Activated CD8-positive, alpha-beta memory T cell treated with anti-CD3 and anti-CD28 coated beads for 36 hours (primary cell): ENCODE data around the gene CREBBP. TPM values are rescaled to one million over a fixed set of nuclear protein-coding genes. Genes with fewer than 3 reads are reported as not detected.

Experiments
- CTCF ChIA-PET: fragments of 350-600 bp; sonication (Branson Sonifier 250); formaldehyde crosslinking; loops from one replicate; lab custom pipeline; 2021; ENCODE audit warnings: antibody characterized with exemption; lab: Charles Lee
- POLR2A ChIA-PET: fragments of 350-600 bp; sonication (Branson Sonifier 250); formaldehyde crosslinking; loops from one replicate; lab custom pipeline; 2021; ENCODE audit warnings: antibody characterized with exemption; lab: Charles Lee
- total RNA-seq, 2 experiments: library from RNA; stranded (reverse); gene quantifications; one replicate each; pipeline ENCODE4 v1.2.3, GENCODE V29; 2021

Gene CREBBP
- total RNA-seq, 2 experiments from 2014 or later, result 31.6 to 31.9 TPM

DNA sequence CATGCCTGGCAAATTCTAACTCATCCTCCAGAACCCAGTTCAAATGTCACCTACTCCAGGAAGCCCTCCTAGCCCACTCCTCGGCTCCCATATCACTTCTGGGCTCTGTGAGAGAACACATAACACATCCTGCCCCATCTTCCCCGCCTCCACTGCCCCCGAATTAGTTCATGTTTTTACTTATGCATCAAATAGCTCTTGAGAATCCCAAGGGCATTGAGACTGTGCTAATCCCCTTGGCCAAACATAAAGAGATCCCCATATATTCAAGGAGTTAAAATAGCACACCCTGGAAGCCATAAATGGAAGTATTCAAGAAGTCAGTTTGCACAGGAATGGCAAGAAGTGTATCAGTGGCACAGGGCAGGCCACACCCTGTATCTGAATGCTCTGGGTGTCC lies 2.0 kb upstream of the CREBBP start:
- POLR2A ChIA-PET, result no interaction called here
- CTCF ChIA-PET, result interaction anchor here (0.8 kb wide), 1 partner anchor 275 kb away, joined by 3 read pairs; no protein-coding TSS in a partner anchor

DNA sequence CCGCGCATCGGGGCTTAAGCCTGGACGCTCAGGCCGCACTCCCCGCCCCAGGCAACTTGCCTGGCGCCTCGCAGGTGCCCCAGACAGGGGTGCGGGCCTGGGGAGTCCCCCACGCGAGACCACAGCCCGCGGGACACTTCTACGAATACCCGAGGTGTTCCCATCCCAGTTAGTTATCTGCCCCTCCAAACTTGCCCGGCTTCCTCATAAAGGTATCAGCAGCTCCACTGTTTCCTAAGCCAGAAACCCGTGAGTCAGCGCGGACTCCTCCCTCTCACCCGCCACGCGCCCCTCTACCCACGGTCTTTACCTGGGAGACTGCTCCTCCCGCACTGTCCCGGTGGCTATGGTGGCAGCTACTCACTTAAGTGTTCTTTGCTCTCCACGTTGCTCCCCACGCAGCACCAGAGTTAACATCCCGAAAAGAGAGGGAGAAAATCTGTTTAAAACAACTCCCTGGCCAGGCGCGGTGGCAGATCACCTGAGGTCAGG lies 1.0 kb upstream of the CREBBP start:
- ChIA-PET CTCF (no interaction called here), POLR2A (no interaction called here)

DNA sequence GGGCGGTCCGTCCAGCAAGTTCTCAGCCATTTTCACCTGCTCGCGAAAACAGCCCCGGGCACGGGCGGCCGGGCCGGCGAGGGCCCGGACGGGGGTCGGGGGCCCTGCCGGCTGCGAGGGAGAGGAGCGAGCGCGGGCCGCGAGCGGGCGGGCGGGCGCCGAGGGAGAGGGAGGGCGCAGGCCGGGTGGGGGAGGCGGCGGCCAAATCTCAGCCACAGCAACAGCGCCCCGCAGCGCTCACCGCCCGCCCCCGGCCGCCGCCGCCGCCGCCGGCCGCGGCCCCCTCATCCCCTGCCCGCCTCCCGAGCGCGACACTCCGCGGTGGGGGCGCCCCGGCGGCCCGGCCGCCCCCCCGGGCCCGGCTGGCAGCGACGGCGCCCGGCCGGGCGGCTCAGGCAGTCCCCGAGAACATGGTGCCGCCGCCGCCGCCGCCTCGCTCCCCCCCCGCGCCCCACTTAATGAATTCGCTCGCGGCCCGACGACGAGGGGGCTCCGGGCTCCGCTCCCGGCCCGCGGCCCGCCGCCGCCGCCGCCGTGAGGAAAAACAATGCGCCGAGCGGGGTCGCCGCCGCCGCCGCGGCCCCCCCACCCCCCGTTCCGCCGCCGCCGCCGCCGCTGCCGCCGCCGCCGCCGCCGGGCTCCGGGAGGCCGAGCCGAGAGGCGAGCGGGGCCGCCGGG lies 487 bp downstream of the CREBBP start:
- CTCF ChIA-PET, result interaction anchor here (0.5 kb wide), 1 partner anchor 526 kb away, joined by 3 read pairs; no protein-coding TSS in a partner anchor
- POLR2A ChIA-PET, result interaction anchor here (0.5 to 1.1 kb wide), 5 partner anchors 9 to 393 kb away, joined by 3 to 6 read pairs (median 4); partner anchors contain the start of gene TFAP4

DNA sequence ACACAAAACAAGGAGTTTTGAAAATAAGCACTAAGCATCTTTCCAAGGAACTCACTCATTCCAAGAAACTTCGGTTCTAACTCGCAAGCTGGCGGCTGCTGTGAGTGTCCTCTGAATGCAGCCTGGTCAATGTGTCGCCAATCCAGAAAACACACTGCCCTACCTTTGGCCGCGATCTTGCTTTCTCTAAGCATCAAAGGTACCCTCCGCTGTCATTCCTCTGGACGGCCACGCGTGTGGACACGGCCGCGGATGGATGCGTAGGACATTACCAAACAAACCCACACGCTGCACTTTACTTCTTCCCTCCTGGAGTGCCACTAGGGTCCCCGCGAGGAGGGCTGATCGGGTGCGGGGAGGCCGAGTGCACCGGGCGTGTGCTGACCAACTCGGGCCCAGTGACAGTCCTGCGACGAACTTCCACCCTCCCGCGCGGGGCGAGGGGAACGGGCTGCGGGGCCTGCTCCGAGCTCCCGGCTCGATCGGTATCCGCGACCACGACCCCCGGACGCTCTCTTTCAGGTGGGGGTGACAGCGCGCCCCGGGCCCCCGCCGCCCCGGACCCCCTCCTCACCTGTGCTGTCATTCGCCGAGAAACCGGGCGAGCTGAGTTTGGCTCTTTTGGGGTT lies 1.1 kb downstream of the CREBBP start:
- POLR2A ChIA-PET, result interaction anchor here (0.5 to 1.0 kb wide), 2 partner anchors 8 to 230 kb away, joined by 3 to 4 read pairs; no protein-coding TSS in a partner anchor

DNA sequence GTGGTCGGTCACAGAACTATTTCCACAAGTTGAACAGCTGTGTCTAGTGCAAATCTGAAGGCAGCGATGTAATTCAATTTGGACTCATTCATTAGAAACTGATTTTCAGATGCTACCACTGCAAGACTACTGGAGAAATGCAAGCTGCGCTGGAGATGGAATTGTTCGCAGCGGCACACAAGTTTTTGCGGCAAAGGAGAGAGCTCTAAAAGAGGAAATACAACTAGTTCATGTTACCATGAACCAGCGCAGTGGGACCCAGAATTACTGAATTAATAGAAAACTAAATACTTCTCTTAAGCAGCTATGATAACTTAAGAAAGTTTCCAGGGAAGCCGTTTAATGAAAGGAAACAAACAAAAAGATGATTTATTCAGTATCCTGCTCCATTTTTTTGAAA lies 1.9 kb downstream of the CREBBP start:
- CTCF ChIA-PET, result interaction anchor here (0.8 to 0.9 kb wide), 3 partner anchors 61 to 188 kb away, joined by 3 read pairs; no protein-coding TSS in a partner anchor
- POLR2A ChIA-PET, result interaction anchor here (1.0 kb wide), 1 partner anchor 14 kb away, joined by 3 read pairs; no protein-coding TSS in a partner anchor

More for the DNA sequence above, 1.1 kb downstream of the CREBBP start:
- CTCF ChIA-PET, result interaction anchor here (0.9 kb wide), 1 partner anchor 87 kb away, joined by 3 read pairs; no protein-coding TSS in a partner anchor

DNA sequence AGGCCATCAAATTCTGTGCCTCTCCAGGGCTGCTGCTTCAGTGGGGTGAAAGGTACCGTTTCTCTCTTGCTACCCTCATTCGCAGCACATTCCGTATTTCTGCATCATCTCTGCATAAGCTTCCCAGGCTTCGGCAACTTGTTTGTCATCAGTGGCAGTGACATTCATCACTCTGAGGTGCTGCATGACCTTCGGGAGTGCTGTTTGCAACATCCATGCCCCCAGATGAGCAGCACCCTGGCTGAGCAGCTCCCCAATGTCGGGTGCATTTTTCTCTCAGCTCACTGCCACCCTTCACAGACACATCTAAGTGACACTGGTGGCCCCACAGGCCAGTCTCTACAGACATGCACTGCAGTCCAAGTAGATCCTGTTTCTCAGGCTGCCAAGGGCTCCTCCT lies 3.8 kb downstream of the CREBBP start:
- POLR2A ChIA-PET, result interaction anchor here (1.2 kb wide), 1 partner anchor 9 kb away, joined by 4 read pairs; no protein-coding TSS in a partner anchor
- CTCF ChIA-PET, result interaction anchor here (0.6 to 1.6 kb wide), 2 partner anchors 186 to 1027 kb away, joined by 3 to 4 read pairs; no protein-coding TSS in a partner anchor

DNA sequence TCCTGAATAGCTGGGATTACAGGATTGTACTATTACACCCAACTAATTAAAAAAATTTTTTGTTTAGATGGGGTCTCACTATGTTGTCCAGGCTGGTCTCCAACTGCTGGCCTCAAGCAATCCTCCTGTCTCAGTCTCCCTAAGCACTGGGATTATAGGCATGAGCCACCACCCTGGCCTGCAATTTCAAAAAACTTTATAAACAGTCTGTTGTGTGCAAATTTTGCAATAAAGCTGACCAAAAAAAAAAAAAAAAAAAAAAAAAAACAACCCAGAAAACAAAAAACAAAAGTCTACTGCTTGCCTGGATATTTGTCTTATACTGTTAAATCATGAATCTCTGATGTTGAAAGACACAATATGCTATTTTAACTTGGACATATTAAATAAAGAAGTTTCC lies 4.4 kb downstream of the CREBBP start:
- ChIA-PET CTCF (interaction anchor here (1.6 kb wide), 1 partner anchor 186 kb away, joined by 4 read pairs; no protein-coding TSS in a partner anchor), POLR2A (interaction anchor here (1.2 kb wide), 1 partner anchor 8 kb away, joined by 4 read pairs; no protein-coding TSS in a partner anchor)

DNA sequence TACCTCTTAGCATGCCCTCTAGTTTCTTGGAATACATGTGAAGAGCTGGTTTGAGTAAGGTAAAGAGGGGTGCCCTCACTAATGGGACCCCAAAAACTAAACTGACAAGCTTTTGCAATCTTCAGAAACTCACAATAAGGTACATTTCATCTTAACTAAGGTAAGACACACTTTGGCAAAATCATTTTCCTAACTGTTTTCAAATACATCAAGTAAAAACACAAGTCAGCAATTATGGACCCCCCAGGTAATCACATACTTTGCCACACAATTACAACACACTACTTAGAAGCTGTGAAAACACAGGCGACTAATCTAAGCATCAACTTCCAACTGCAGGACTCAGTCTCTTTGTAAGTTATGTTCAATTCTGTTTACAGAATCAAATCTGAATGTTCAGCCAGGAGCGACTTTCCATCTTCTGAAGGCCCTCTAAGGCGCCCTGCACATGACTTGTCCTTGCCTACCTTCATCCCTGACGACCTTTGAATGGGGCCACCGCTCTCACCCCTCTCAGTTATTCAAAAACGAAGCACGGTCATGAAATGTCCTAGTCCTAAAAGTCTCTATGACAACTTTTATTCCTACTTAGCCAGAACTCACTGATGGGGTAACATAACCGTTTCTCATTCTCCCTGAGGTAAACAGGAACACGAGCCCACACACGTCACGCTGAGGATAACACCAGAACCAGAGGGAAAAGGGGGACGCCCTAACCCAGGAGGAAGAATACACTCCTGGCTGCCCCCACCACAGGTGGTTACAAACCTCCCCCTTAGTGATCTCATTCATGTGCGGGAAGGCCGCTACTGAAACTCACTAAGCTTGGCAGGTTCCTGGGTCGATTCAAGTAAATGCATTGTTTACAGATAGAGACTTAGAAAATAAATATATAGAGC lies 5.5 kb downstream of the CREBBP start:
- ChIA-PET CTCF (no interaction called here), POLR2A (no interaction called here)

DNA sequence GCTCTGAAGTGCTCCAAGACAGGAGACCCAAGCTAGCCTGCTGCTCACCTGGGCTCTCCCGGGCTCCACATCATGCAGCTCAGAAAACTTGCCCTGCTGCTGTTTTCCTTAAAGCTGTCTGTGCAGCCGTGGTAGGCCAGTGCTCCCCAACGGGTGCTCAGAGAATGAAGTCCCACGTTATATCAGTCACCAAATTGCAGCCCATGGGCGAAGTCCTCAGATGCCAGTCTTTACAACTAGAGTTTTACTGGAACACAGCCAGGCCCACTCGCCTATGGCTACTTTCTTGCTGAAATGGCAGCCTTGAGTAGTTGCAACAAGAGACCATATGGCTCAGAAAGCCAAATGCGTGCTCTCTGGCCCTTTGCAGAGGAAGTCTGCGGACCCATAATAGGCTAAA lies 6.3 kb downstream of the CREBBP start:
- POLR2A ChIA-PET, result no interaction called here
- CTCF ChIA-PET, result no interaction called here

DNA sequence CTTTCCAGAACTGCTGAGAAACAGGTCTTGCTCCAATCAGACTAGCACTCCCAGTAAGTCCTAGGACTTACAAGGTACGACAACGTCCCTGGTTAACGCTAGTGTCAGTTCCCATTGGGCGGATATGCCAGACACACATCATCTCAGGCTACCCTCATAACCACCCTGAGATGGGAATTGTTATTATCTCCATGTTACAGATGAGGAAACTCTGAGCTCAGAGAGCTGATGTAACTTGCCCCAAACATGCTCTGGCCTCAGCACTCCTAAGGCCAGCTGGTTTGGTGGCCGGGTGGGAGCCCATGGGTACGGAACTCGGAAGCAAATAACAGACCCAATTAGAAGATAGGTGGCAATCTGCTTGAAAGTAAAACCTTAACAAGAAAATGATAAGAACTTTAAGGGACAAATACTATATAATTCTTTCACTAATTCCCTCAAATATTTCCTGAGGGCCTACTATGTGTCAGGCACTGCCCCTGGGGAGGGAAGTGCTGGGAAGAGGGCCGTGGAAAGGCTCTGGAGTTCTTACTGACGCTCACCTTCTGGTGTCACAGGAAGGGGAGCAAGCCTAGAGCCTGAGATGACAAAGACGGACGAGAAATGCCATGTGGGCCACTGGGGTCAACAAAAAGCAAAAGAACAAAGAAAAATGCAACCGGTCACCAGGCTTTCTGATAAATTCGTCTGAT lies 6.9 kb downstream of the CREBBP start:
- POLR2A ChIA-PET, result no interaction called here
- CTCF ChIA-PET, result no interaction called here

DNA sequence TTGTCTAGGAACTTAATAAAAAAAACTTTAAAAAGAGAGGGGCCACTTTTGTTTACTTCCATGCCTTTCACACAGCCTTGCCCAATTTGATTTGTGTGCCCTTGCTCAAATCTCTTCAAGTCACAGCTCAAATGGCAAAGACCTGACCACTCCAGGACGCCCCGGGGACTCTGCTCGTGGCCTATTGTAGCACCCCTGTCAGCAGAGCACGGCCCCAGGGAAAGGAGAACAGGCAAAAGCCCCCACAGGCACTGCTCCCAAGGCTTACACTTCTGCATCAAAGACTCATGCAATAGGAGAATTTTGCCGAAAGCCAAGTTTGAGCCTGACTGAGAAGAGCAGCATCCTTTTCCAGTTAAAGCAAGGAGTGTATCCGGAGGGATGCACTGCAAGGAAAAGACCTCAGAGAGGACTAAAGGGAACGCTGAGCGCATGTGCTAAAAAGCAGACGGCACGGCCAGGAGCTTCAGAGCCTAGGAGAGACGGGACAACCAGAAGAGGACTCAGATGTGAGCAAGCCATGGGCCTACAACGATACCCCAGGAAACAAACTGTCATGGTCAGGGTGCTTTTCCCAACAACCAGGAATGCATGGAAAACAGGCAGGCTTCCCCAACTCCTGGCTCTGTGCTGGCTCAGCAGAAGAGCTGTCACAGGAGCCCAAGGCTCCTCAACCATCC lies 8.2 kb downstream of the CREBBP start:
- ChIA-PET CTCF (no interaction called here), POLR2A (no interaction called here)

DNA sequence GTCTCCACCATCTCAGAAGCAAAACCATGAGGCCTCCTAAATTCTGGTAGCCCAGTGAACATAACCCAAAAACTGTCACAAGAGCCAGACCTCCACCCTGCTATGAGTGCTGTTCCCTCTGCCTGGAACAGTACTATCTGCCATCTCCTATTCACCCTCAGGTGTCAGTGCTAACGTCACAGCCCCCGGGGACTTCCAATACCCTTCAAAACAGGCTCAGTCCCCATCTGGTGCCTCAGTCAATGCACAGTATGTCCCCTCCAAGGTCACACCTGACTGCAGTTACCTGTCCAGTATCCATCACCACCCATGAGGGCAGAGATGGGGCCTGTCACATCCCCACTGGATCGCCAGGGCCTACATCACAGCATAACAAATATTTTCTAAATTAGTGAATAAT lies 11.5 kb downstream of the CREBBP start:
- CTCF ChIA-PET, result interaction anchor here (1.0 kb wide), 1 partner anchor 680 kb away, joined by 3 read pairs; no protein-coding TSS in a partner anchor
- POLR2A ChIA-PET, result no interaction called here

DNA sequence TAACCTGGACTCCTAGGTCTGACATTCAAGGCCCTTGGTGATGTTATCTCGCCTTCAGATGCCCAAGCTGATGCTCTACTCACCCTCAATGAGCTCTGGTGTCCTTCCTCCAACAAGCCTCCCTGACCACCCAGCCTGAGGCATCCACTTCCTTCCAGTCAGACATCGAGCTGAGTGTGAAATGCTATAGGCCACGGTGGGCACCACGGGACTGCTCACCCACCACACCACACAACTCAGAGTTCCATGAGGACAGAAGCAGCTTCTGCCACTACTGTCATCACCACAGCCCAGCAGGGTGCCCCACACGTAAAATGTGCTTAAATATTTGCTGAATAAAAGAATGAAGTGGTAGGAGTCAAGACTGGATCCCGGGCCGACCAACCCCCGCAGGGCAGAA lies 12.0 kb downstream of the CREBBP start:
- ChIA-PET CTCF (interaction anchor here (1.0 kb wide), 1 partner anchor 680 kb away, joined by 3 read pairs; no protein-coding TSS in a partner anchor), POLR2A (interaction anchor here (1.5 kb wide), 1 partner anchor 8 kb away, joined by 4 read pairs; no protein-coding TSS in a partner anchor)

DNA sequence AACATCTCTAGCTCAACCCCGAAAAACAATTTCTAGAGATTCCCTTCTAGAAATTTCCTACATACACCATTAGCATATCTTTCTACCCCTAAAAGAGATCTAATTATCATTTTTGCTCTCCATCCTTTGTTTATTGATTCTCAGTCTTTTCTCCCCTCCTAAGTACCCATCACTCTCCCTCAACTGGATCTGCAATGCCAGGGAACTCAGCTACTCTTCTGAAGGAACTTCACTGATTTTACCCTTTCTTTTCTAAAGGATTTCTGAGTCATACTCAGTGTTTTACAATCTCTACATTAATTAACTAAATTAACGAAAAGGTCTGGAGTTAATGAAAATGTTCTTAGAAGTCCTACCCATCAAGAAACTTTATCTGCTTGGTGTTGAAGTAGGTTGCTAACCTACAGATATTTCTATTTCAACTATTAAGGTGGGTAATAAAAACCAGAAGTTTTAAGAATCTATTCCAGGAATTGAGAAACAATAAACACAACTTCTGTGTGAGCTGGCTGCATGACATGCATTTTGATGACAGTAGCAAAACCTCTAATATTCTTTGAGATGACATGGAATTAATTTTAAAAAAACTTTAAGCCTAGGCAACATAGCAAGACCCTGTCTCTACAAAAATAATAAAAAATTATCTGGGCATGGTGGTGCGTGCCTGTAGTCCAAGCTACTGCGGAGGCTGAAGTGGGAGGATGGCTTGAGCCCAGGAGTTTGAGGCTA lies 13.6 kb downstream of the CREBBP start:
- ChIA-PET POLR2A (interaction anchor here (1.5 kb wide), 1 partner anchor 10 kb away, joined by 4 read pairs; no protein-coding TSS in a partner anchor), CTCF (interaction anchor here (1.0 kb wide), 1 partner anchor 88 kb away, joined by 3 read pairs; no protein-coding TSS in a partner anchor)

DNA sequence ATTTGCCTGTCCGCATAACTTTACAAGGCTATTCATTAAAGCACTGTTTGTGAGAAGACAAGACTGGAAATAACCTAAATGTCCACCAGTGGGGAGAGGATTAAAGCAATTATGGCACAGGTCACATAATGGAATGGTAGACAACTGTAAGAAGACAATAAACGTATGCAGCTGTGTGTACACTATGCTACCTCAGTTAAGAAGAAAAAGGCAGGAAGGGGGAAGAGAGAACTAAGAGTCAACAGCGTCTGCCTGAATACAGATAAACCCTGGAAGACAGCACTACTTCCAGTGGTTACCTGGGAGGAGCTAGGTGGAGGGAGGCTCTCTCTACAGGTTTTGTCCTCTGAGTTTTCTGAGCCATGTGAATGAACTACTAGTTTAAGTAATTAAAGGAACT lies 15.3 kb downstream of the CREBBP start:
- ChIA-PET CTCF (no interaction called here), POLR2A (no interaction called here)

DNA sequence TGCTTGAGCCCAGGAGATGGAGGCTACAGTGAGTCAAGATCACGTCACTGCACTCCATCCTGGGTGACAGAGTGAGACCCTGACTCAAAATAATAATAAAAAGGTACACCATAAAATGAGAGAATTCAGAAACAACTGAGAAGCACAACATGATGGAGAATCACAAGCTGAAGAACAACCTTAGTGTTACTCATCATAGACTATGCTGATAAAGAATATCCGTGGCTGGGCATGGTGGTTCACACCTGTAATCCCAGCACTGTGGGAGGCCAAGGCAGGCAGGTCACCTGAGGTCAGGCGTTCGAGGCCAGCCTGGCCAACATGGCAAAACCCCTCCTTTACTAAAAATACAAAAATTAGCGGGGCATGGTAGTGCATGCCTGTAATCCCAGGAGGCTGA lies 16.0 kb downstream of the CREBBP start:
- CTCF ChIA-PET, result interaction anchor here (0.9 kb wide), 1 partner anchor 74 kb away, joined by 3 read pairs; no protein-coding TSS in a partner anchor

DNA sequence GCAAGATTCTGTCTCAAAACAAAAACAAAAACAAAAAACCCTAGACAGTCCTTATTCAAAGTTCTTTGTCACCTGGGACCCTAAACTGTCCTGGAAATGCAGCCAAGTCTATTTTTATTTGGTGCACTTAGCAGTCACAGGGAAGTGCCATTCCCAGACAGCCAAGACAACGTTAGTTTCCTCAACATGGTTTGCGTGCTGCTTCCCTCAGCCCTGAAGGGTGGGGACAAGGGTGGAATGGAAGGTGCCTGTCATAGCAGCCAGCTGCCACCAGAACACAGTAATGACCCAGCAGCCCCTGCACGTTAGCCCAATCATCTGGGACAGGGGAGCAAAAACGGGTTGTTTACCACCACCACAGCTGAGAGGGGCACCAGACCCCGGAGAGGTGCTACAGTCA lies 16.9 kb downstream of the CREBBP start:
- ChIA-PET CTCF (interaction anchor here (0.6 to 0.9 kb wide), 2 partner anchors 62 to 75 kb away, joined by 3 read pairs; no protein-coding TSS in a partner anchor), POLR2A (no interaction called here)

More for the DNA sequence above, 16.0 kb downstream of the CREBBP start:
- POLR2A ChIA-PET, result interaction anchor here (1.1 kb wide), 1 partner anchor 14 kb away, joined by 3 read pairs; no protein-coding TSS in a partner anchor
